Measurements from ENCODE around the gene LINC00305. TPM values are rescaled to one million over a fixed set of nuclear protein-coding genes. Genes with fewer than 3 reads are reported as not detected.

LINC00305 gene
- total and polyA plus RNA-seq, 2 donors (not counting 3 experiments of a cell fraction or from before 2014, with no cell fraction given): not detected

DNA sequence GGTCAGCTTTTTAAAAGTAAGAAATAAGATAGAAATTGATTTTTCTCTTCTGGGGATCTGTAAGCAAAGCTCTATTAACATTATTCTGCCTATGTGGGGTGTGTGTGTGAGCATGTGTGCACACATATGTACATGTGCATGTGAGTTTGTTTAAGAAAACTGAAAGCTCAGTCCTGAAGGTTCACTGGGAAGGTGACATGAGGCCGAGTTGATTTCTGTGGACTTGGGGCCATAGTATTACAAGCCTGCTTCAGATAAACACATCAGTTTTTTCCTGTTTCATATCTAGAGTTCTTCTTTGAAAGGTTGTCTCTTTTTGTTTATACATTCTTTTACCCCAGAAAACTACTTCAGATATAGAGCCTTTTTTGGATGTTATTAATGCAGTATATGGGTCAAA lies 95.6 kb downstream of the LINC00305 start:
- no TSS peak for BruUV-seq (replicated peaks)
- intact Hi-C loops (cut with micrococcal nuclease): no loop called here
- Histone ChIP-seq H3K4me1 (ENCODE audit: control insufficient read depth, extremely low read depth, insufficient read depth, low read length) (no peaks in the 10 kb centered on the region), H3K27ac (ENCODE audit: insufficient read depth, low read depth, low read length) (no peak overlapping the region), H3K4me3 (replicated peaks in 1 of 3; ENCODE audit: insufficient read depth in 1 of 3, low read depth in 1 of 3, low read length in 3 of 3) (no peak overlapping the region), H3K36me3 (ENCODE audit: control insufficient read depth in 2 of 2, extremely low read depth in 1 of 2, insufficient read depth in 2 of 2, low read length in 2 of 2) (no peaks in the 10 kb centered on the region), H3K9ac (replicated peaks; ENCODE audit: extremely low read depth, insufficient read depth, low read length) (no peak overlapping the region), H4K20me1 (replicated peaks; ENCODE audit: control insufficient read depth, extremely low read depth, insufficient read depth, low read length) (no peaks in the 10 kb centered on the region), H2AFZ (ENCODE audit: low read depth, low read length) (no peak overlapping the region), H3K9me1 (replicated peaks; ENCODE audit: control insufficient read depth, extremely low read depth, insufficient read depth, low read length) (no peaks in the 10 kb centered on the region), H3K79me2 (ENCODE audit: control insufficient read depth, insufficient read depth, low read length) (no peaks in the 10 kb centered on the region), H3K9me3 (replicated peaks; ENCODE audit: control insufficient read depth, insufficient read depth, low read length) (no peaks in the 10 kb centered on the region), H3K4me2 (ENCODE audit: insufficient read depth, low read length) (no peak overlapping the region), H3K27me3 (ENCODE audit: control insufficient read depth in 2 of 2, insufficient read depth in 2 of 2, low read length in 2 of 2) (no peaks in the 10 kb centered on the region)
- no peak for FAIRE-seq
- TF ChIP-seq FOS (IDR thresholded peaks at IDR 0.05; ENCODE audit: borderline replicate concordance, insufficient read depth, low read length): no peak
- TF ChIP-seq EZH2 (IDR thresholded peaks at IDR 0.05; ENCODE audit: borderline replicate concordance, low read depth, low read length, severe bottlenecking): no peak
- TF ChIP-seq POLR2A (IDR thresholded peaks at IDR 0.05; ENCODE audit: low read depth, low read length): no peak
- TF ChIP-seq, protein P1, sequence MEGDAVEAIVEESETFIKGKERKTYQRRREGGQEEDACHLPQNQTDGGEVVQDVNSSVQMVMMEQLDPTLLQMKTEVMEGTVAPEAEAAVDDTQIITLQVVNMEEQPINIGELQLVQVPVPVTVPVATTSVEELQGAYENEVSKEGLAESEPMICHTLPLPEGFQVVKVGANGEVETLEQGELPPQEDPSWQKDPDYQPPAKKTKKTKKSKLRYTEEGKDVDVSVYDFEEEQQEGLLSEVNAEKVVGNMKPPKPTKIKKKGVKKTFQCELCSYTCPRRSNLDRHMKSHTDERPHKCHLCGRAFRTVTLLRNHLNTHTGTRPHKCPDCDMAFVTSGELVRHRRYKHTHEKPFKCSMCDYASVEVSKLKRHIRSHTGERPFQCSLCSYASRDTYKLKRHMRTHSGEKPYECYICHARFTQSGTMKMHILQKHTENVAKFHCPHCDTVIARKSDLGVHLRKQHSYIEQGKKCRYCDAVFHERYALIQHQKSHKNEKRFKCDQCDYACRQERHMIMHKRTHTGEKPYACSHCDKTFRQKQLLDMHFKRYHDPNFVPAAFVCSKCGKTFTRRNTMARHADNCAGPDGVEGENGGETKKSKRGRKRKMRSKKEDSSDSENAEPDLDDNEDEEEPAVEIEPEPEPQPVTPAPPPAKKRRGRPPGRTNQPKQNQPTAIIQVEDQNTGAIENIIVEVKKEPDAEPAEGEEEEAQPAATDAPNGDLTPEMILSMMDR (IDR thresholded peaks at IDR 0.05; ENCODE audit: extremely low read depth in 1 of 2, insufficient read depth in 1 of 2, low read depth in 1 of 2, low read length in 2 of 2): no peak
- no peak for TF ChIP-seq JUN (IDR thresholded peaks at IDR 0.05; ENCODE audit: borderline replicate concordance, insufficient read depth, insufficient read length, low read depth)
- TF ChIP-seq, protein P2, sequence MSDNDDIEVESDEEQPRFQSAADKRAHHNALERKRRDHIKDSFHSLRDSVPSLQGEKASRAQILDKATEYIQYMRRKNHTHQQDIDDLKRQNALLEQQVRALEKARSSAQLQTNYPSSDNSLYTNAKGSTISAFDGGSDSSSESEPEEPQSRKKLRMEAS (IDR thresholded peaks at IDR 0.05; ENCODE audit: insufficient read depth, insufficient read length): no peak
- no peak for TF ChIP-seq GATA2 (IDR thresholded peaks at IDR 0.05; ENCODE audit: insufficient read depth, insufficient read length, low read depth, low read length)
- TF ChIP-seq POLR2AphosphoS5 (IDR thresholded peaks at IDR 0.05; ENCODE audit: insufficient read depth, low read depth, low read length): no peak
- dilution Hi-C loops (cut with MboI; ENCODE audit: extremely low pct_ligation_motif_present, low sequenced_read_pairs): no loop called here
- DNase-seq (ENCODE audit: low read depth, low spot score): no peak
- CTCF ChIA-PET: no interaction called here
- POLR2A ChIA-PET: no interaction called here

Data from endothelial cell of umbilical vein (primary cell).